ENCODE data around the gene TSKU. TPM values are rescaled to one million over a fixed set of nuclear protein-coding genes. Genes with fewer than 3 reads are reported as not detected.
"Not testable (repeated sequence)": the region's sequence is repeated elsewhere in the genome, so short reads cannot be mapped to it uniquely, and the experiment has no call there.

TSKU gene
- total RNA-seq, 4 donors from 2014 or later = 10.2 to 23.9 (median 15.8) TPM

GRCh38 chr11:76788661-76789442 lies 5.7 kb downstream of the TSKU start:
- peaks cover 0 to 3% (median 0%) of the 10 kb centered on the region in 3 donors for H3K27me3 ChIP-seq
- in situ Hi-C loops (cut with MboI; ENCODE audit: low sequenced_read_pairs in 4 of 4) = loop anchor here in 1 of 4 donors (5.0 kb wide), 1 partner anchor 47 kb away; no protein-coding TSS in a partner anchor
- TF ChIP-seq CTCF (IDR thresholded peaks at IDR 0.05 in 4 of 5, conservative IDR thresholded peaks at IDR 0.05 in 1 of 5) = no peak
- no peak for ATAC-seq
- peak in 1 of 2 donors; percentile 1 for DNase-seq
- intact Hi-C loops (cut with DNase I; ENCODE audit: low total_unique reads) = no loop called here
- H3K36me3 ChIP-seq = no peaks in the 10 kb centered on the region
- peaks cover 4 to 6% of the 10 kb centered on the region in 2 donors for H3K4me1 ChIP-seq
- H3K27ac ChIP-seq = peak overlapping the region in 2 of 4 donors; percentile 14 to 52
- no peaks in the 10 kb centered on the region for H3K9me3 ChIP-seq
- no peak overlapping the region for H3K4me3 ChIP-seq

GRCh38 chr11:76789443-76789719 lies 6.2 kb downstream of the TSKU start:
- ATAC-seq = no peak
- in situ Hi-C loops (cut with MboI; ENCODE audit: low sequenced_read_pairs in 4 of 4) = loop anchor here in 1 of 4 donors (5.0 kb wide), 1 partner anchor 47 kb away; no protein-coding TSS in a partner anchor
- peak in 1 of 2 donors; percentile 0 for DNase-seq

GRCh38 chr11:76790251-76790650 lies 7.1 kb downstream of the TSKU start:
- peaks cover 4 to 6% of the 10 kb centered on the region in 2 donors for H3K4me1 ChIP-seq
- in situ Hi-C loops (cut with MboI; ENCODE audit: low sequenced_read_pairs in 4 of 4) = loop anchor here in 2 of 4 donors (10.0 kb wide), 2 partner anchors 45 to 55 kb away; no protein-coding TSS in a partner anchor
- TF ChIP-seq POLR2A (IDR thresholded peaks at IDR 0.05) (no peak), CTCF (IDR thresholded peaks at IDR 0.05 in 4 of 5, conservative IDR thresholded peaks at IDR 0.05 in 1 of 5) (no peak)
- no peak overlapping the region for H3K4me3 ChIP-seq
- no peaks in the 10 kb centered on the region for H3K36me3 ChIP-seq
- H3K27me3 ChIP-seq = no peaks in the 10 kb centered on the region
- DNase-seq = no peak
- intact Hi-C loops (cut with DNase I; ENCODE audit: low total_unique reads) = no loop called here
- H3K27ac ChIP-seq = no peak overlapping the region
- ATAC-seq = no peak
- H3K9me3 ChIP-seq = no peaks in the 10 kb centered on the region

More at GRCh38 chr11:76789443-76789719, 6.2 kb downstream of the TSKU start:
- intact Hi-C loops (cut with DNase I; ENCODE audit: low total_unique reads) = no loop called here
- Histone ChIP-seq H3K4me1 (peaks cover 4 to 6% of the 10 kb centered on the region in 2 donors), H3K4me3 (no peak overlapping the region), H3K36me3 (no peaks in the 10 kb centered on the region), H3K27me3 (no peaks in the 10 kb centered on the region), H3K9me3 (no peaks in the 10 kb centered on the region), H3K27ac (peak overlapping the region in 1 of 4 donors; percentile 18)
- TF ChIP-seq CTCF (IDR thresholded peaks at IDR 0.05 in 4 of 5, conservative IDR thresholded peaks at IDR 0.05 in 1 of 5) = no peak
- no peak for TF ChIP-seq POLR2A (IDR thresholded peaks at IDR 0.05)

DNA sequence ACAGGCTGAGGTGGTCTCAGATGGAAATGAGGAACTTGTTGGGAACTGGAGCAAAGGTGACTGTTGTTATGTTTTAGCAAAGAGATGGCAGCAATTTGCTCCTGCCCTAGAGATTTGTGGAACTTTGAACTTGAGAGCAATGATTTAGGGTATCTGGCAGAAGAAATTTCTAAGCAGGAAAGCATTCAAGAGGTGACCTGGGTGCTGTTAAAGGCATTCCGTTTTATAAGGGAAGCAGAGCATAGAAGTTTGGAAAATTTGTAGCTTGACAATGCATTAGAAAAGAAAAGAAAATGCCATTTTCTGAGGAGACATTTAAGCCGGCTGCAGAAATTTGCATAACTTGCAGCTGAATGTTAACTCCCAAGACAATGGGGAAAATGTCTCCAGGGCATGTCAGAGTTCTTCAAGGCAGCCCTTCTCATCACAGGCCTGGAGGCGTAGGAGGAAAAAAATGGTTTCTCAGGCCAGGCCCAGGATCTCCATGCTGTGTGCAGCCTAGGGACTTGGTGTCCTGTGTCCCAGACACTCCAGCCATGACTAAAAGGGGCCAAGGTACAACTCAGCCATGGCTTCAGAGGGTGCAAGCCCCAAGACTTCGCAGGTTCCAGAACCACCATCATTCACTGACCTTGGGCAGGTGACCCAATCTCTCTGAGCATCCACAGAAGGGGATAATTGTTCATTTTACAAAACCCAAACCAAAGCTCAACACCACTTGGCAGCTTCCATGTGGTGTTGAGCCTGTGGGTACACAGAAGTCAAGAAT lies 8.0 kb downstream of the TSKU start:
- H3K36me3 ChIP-seq; DNase-seq; H3K27me3 ChIP-seq; H3K4me3 ChIP-seq; H3K4me1 ChIP-seq; H3K27ac ChIP-seq; ATAC-seq; H3K9me3 ChIP-seq; intact Hi-C loops (cut with DNase I; ENCODE audit: low total_unique reads): not testable (repeated sequence)
- in situ Hi-C loops (cut with MboI; ENCODE audit: low sequenced_read_pairs in 4 of 4) = loop anchor here in 2 of 4 donors (10.0 kb wide), 2 partner anchors 46 to 56 kb away; no protein-coding TSS in a partner anchor

GRCh38 chr11:76791861-76792260 lies 8.7 kb downstream of the TSKU start:
- in situ Hi-C loops (cut with MboI; ENCODE audit: low sequenced_read_pairs in 4 of 4) = loop anchor here in 2 of 4 donors (10.0 kb wide), 2 partner anchors 47 to 57 kb away; no protein-coding TSS in a partner anchor
- ATAC-seq (no peak), DNase-seq (no peak)
- H3K27ac ChIP-seq = peak overlapping the region in 2 of 4 donors; percentile 23 to 34
- H3K9me3 ChIP-seq = no peaks in the 10 kb centered on the region
- intact Hi-C loops (cut with DNase I; ENCODE audit: low total_unique reads) = no loop called here
- peaks cover 4 to 6% of the 10 kb centered on the region in 2 donors for H3K4me1 ChIP-seq
- no peaks in the 10 kb centered on the region for H3K36me3 ChIP-seq
- TF ChIP-seq POLR2A (IDR thresholded peaks at IDR 0.05) (no peak), CTCF (IDR thresholded peaks at IDR 0.05 in 4 of 5, conservative IDR thresholded peaks at IDR 0.05 in 1 of 5) (no peak)
- no peaks in the 10 kb centered on the region for H3K27me3 ChIP-seq
- no peak overlapping the region for H3K4me3 ChIP-seq
